ENCODE data around the gene SLC15A4.

GRCh38 chr12:128807161-128807724, 16.5 kb downstream of the SLC15A4 start:
- no peak for TF ChIP-seq JUND (IDR thresholded peaks at IDR 0.05)
- no peak for TF ChIP-seq CTCF (IDR thresholded peaks at IDR 0.05 in 2 of 3, conservative IDR thresholded peaks at IDR 0.05 in 1 of 3; ENCODE audit: borderline replicate concordance in 1 of 3, insufficient read depth in 1 of 3, low read depth in 2 of 3, low read length in 2 of 3)
- TF ChIP-seq POLR2AphosphoS5 (IDR thresholded peaks at IDR 0.05; ENCODE audit: low read depth, low read length): no peak
- no peak for TF ChIP-seq SP1 (IDR thresholded peaks at IDR 0.05; ENCODE audit: low read depth)
